Activated T-helper 1 cell treated with Interleukin-2 at 50 U/mL for 16 hours (primary cell): Measurements from ENCODE around the gene PPP1R14B.

Source experiments
- DNase-seq: peaks from one replicate; pipeline ENCODE4 v3.0.0-alpha.2; 2020; ENCODE audit warnings: low read depth

The PPP1R14B gene

GRCh38 chr11:64230171-64230984, 16.4 kb downstream of the PPP1R14B start, which contains the start of gene DNAJC4:
TSS of gene DNAJC4 (plus strand) at chr11:64230548. CDS start at chr11:64230855, 307 bp downstream.
- peak; percentile 78 for DNase-seq

DNA sequence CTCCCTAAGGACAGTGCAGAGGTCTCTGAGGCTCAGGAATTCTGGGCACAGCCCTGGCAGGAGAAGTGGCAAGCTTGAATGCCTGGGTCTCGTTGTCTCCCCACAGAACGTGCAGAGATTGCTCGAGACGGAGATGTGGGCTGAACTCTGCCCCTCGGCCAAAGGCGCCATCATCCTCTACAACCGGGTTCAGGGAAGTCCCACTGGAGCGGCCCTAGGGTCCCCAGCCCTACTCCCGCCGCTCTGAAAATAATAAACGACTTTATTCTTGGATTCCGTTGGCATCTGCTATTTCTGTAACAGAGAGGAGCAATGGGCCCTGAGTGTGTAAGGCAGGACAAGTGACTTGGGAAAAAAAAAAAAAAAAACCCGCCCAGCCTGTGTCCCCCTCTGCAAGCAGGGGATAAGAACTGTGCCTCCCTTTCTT, 17.0 kb downstream of the PPP1R14B start:
- no peak for DNase-seq

DNA sequence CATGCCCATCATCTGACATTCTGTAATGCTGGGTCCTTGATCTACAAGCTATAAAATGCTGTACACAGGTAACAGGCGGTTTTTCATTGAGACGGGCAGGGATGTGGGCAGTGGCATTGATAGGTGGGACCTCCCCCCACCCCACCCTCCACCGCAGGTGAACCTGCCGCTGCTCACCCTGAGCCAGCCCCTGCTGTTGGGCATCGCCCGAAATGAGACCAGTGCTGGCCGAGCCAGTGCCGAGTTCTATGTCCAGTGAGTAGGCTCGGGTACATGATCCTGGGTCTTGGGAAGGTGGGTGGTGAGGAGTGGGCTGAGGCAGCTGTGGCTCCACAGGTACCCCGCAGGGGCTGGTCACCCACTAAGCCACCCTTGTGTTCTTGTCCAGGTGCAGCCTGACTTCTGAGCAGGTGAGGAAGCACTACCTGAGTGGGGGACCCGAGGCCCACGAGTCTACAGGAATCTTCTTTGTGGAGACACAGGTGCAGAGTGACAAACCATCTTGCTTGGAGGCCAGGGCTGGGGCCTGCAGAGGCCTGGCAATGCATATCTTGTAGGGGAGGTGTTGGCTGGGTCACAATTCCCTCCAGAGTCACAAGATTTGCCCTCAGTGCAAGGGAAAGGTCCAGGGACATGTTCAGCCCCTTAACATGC, 17.5 kb downstream of the PPP1R14B start:
- DNase-seq = no peak

DNA sequence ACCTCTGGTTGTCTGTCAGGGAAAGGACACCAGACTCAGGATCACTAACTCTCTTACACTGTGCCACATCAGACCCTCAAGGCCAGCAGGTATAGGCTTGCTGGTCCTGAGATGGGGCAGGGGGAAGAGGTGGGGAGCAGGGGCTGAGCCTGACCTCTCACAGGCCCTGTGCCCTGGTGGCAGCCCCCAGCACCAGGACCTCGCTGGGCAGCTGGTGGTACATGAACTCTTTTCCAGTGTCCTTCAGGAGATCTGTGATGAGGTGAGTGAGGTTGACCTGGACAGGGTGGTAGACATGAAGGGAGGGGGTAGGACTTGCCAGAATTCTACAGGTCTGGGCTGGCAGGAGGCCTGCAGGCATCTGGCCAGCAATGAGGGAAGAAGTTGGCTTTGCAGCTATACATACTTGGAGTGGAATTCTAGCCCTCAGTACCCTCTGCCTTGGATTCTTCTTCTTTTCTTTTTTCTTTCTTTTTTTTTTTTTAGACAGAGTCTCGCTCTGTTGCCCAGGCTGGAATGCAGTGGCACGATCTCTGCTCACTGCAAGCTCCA, 19.3 kb downstream of the PPP1R14B start:
- no peak for DNase-seq

DNA sequence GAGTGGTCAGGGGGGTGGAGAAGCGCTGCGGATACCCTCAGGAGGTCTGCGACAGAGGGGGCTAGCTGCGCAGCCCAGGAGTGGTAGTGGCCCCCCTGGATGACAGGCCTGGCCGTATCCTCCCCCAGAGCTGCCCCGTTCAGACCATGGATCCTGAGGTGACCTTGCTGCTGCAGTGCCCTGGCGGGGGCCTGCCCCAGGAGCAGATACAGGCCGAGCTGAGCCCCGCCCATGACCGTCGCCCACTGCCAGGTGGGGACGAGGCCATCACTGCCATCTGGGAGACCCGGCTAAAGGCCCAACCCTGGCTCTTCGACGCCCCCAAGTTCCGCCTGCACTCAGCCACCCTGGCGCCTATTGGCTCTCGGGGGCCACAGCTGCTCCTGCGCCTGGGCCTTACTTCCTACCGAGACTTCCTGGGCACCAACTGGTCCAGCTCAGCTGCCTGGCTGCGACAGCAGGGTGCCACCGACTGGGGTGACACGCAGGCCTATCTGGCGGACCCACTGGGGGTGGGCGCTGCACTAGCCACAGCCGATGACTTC, 20.2 kb downstream of the PPP1R14B start:
- DNase-seq = no peak

DNA sequence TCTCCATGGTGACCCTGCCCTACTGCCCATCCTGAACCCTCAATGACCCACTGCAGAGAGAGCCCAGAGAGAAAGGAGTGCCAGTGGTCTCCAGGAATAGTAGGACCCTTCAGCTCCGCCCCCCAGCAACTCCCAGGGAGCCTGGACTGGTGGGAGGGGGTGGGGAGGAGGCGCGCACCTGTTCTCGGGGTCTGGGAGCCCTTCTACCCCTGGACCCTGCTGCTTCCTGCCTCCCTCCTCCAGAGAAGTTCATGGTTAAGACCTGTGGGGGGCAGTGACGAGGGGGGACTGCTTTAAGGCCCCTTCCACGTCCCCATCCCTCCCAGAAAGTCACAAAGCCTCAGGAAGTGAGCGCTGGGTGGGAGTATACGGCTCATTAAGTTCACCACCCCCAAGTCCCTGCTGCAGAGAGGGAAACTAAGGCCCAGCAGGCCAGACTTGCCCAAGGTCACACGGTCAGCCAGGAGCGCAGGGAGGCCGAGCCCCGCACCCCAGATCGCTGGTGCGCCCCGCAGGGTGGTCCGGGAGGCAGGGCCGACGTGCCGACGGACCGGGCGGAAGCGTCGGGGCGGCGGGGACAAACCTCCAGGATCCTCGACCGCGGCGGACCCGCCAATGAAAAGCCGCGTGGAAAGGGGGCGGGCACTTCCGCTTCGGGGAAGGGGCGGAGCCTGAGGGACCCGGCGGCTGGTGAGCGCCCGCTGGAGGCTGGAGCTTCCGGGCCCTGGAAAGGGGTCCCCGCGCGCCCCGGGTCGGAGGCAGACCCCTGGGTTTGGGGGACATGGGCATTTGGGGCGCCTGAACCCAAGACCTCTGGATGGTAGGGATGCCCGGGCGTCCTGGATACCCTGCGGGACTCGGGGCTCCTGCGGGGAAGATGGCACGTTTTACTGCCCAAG, 20.9 kb downstream of the PPP1R14B start, which contains the start of the genes NUDT22 and TRPT1:
NUDT22 (plus strand) TSS at position 667 of the 899 bp plus-strand sequence. CDS start 379 bp downstream, outside the sequence.
TRPT1 (minus strand) TSS at position 579 of the 899 bp plus-strand sequence; CDS start at position 253, 326 bp downstream.
- peak; percentile 89 for DNase-seq

- DNase-seq = no peak
These were observed 21.7 kb downstream of the PPP1R14B start for GRCh38 chr11:64224891-64225607.

DNA sequence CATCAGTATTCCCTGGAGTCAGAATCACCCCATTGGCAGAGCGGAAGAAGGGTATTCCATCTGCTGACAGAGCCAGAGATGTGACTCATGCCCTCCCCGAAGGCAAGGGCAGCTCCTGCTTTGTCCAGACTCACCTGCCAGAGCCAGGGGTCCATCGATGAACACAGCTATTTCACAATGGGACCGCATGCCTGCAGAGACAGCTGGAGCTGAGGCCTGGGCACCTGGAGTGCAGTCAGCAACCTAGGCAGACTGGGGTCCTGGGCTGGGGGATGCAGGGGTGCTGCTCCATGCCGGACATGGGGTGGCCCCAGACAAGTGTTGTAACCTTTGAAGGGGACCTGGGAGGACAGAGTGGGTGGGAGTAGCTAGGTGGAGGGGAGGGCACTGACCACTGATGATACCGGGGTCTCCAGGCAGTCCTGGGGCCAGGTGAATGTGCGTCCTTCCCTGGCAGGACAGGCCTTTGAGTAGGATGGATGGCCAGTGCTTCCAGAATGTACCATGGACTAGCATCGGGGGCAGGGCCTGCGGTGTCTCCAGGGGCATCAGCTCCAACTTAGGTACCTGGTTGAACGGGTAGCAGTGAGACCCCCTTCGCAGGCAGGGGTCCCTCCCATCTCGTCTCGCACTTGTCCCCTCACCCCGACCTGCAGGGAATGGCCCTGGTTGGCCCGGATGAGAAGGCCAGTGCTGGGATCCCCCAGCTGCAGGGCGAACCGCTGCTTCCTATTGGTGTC, 22.4 kb downstream of the PPP1R14B start:
- DNase-seq = no peak

DNA sequence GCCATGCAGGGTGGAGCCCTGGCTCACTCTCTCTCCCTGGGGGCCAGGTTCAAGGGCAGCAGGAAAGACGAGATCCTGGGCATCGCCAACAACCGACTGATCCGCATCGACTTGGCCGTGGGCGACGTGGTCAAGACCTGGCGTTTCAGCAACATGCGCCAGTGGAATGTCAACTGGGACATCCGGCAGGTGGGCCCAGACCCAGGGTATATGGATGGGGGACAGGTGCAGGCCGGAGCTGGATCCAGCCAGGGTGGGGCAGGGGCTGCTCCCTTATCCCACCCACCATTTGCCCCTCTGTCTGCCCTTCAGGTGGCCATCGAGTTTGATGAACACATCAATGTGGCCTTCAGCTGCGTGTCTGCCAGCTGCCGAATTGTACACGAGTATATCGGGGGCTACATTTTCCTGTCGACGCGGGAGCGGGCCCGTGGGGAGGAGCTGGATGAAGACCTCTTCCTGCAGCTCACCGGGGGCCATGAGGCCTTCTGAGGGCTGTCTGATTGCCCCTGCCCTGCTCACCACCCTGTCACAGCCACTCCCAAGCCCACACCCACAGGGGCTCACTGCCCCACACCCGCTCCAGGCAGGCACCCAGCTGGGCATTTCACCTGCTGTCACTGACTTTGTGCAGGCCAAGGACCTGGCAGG, 23.6 kb downstream of the PPP1R14B start:
- no peak for DNase-seq

DNA sequence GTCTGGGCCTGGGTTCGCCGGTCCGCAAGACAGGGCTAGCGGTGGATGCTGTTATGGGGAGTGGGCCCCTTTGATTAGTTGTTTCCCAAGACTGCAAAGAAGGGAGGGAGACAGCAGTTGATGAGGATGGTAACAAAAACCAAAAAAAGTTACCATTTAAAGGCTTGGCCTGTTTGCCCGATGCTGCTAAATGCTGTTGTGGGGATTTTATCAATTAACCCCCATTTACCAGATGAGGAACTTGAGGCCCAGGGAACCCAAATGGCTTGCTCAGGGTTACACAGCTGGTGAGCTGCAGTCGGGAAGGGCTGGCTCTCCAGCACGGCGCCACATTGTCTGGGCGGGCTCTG, 24.1 kb downstream of the PPP1R14B start:
- DNase-seq = no peak

DNA sequence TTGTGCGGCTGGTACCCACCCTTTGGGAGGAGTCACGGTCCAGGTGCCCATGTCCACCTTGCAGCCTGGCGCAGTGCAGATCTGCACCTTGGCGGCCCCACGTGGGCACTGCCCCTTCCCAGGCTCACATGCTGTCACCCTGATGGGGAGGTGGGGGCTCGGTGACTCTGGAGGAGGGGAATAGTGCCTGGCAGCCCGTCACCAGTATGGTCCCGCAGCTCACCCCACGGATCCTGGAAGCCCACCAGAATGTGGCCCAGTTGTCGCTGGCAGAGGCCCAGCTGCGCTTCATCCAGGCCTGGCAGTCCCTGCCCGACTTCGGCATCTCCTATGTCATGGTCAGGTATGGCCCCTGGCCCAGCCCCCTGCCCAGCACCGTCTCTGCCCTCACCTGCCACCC, 25.9 kb downstream of the PPP1R14B start:
- no peak for DNase-seq

GRCh38 chr11:64220271-64220670, 26.5 kb downstream of the PPP1R14B start:
- no peak for DNase-seq

GRCh38 chr11:64219755-64220154, 27.0 kb downstream of the PPP1R14B start:
- no peak for DNase-seq

- no peak for DNase-seq
These were observed 27.4 kb downstream of the PPP1R14B start for GRCh38 chr11:64219354-64219684.

- no peak for DNase-seq
These were observed 28.0 kb downstream of the PPP1R14B start for GRCh38 chr11:64218628-64219353.

- no peak for DNase-seq
These were observed 29.9 kb downstream of the PPP1R14B start for GRCh38 chr11:64216879-64217278.

DNA sequence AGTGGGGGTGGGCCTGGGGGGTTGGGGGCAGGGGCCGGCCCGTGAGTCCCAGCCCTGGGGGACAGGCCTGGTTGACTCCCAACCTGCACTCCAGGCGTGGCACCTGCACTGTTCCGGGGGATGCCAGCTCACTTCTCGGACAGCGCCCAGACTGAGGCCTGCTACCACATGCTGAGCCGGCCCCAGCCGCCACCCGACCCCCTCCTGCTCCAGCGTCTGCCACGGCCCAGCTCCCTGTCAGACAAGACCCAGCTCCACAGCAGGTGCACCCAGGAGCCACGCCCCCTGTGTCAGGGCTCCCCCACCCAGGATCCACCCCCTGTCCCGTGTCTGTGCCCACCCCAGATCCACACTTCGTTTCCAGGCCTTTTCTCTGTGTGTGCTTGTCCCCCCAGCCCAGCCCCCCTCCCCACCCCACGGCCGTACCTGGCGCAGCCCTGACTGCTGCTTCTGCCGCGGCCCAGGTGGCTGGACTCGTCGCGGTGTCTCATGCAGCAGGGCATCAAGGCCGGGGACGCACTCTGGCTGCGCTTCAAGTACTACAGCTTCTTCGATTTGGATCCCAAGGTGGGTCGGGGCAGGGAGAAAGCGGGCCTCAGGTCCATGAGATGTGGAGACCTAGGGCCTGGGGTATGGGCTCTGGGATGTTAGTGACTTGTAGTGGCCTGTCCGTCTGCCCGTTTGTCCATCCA, 35.4 kb downstream of the PPP1R14B start:
- DNase-seq = no peak

DNA sequence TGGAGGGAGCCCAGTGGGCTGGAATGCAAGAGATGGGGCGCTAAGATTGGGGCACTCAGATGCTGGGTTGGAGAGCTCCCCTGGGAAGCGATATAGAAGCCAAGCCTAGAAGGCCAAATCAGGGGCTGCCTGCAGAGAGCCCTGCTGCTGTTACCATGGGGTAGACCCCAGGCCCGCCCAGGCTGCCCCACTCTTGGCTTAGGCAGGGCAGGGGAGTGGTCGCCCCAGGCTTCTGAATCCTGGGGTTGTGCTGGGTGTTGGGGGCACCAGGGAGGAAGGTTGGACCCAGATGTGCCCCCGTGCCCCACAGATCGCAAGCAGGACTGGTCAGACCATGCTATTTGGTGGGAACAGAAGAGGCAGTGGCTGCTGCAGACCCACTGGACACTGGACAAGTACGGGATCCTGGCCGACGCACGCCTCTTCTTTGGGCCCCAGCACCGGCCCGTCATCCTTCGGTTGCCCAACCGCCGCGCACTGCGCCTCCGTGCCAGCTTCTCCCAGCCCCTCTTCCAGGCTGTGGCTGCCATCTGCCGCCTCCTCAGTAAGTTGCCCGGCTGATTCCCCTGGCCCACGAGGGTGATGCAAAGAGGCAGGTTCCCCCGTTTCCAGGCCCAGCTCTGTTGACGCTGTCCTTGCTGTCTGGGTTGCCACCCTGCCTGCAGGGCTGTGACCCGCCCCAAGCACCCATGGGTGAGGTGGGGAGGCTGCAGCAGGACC, 36.3 kb downstream of the PPP1R14B start:
- no peak for DNase-seq
